IPS-NIHi7 (cell line): Measurements from ENCODE around the gene DCST1.

Experiments used
- DNase-seq: peaks from one replicate; pipeline ENCODE4 v3.0.0; 2012; ENCODE audit warnings: mixed read lengths; ENCODE audit errors: extremely low spot score

DCST1 gene

DNA sequence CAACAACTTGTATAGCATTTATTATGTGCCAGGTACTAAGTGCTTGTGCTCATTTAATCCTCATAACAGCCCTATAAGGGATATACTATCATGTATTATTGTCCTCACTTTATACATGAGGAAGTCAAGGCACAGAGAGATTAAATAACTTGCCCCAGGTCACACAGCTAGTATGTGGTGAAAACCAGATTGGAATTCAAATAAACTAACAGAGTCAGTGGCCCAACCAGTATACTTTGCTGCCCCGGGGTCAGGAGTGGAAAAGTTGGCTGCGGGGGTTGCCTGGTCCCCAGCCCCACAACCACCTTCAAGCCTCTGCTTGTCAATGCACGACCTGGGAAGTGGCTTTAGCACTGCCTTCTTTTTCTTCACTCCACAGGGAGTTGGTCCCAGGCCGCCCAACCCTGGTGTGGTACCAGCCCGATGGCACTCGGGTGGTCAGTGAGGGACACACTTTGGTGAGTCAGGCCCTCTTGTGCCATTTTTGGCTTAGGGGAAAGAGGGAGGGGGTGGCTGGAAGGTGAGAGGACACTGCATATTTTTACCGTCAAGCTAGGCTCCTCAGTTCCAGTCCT is 20.0 kb downstream of the DCST1 start:
- DNase-seq = no peak

DNA sequence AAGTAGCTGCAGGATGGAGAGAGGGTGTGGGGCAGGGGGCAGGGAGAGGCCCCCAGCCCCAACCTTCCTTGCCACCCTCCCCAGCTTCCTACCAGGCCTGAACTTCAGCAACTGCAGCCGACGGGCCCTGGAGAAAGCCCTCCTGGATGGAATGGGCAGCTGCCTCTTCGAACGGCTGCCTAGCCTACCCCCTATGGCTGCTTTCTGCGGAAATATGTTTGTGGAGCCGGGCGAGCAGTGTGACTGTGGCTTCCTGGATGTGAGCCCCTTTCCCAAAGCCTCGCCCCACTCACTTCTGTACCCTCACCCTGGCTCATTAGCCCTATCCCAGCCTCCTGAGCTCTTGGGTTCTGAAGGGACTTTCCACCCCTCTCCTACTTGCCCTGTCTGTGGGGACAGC is 23.5 kb downstream of the DCST1 start:
- no peak for DNase-seq

GRCh38 chr1:155057788-155058211 is 24.2 kb downstream of the DCST1 start:
- no peak for DNase-seq

DNA sequence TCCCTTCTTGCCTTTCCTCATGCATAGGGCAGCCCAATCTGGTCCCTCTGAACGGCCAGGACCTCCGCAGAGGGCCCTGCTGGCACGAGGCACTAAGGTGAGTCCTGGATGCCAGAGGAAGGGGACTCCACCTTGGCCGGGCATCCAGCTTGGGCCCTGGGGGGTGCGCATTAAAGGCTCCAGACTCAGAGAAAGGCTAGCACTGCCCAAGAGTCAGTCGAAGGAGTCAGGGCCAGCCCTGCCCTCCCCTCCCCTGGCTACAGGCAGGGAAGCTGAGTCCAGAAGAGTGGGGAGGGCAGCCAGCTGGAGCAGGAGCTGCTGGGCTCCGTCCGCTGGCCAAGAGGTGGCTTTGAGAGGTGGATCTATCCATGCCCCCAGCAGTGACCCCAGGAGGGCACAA is 27.1 kb downstream of the DCST1 start:
- no peak for DNase-seq

GRCh38 chr1:155061381-155062150 is 27.9 kb downstream of the DCST1 start:
- peak; percentile 90 for DNase-seq

DNA sequence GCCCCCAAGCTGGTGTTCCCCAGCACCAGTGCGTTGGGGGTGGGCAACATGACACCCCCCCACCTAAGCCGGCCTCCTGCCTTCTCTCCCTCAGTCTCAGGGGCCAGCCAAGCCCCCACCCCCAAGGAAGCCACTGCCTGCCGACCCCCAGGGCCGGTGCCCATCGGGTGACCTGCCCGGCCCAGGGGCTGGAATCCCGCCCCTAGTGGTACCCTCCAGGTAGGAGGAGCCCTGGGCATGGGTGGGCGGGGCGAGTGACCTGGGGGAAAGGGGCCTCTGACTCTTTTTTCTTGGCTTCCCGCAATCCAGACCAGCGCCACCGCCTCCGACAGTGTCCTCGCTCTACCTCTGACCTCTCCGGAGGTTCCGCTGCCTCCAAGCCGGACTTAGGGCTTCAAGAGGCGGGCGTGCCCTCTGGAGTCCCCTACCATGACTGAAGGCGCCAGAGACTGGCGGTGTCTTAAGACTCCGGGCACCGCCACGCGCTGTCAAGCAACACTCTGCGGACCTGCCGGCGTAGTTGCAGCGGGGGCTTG is 28.6 kb downstream of the DCST1 start:
- peak; percentile 73 for DNase-seq

- peak; percentile 78 for DNase-seq
These were observed 29.2 kb downstream of the DCST1 start for GRCh38 chr1:155062702-155063411.

DNA sequence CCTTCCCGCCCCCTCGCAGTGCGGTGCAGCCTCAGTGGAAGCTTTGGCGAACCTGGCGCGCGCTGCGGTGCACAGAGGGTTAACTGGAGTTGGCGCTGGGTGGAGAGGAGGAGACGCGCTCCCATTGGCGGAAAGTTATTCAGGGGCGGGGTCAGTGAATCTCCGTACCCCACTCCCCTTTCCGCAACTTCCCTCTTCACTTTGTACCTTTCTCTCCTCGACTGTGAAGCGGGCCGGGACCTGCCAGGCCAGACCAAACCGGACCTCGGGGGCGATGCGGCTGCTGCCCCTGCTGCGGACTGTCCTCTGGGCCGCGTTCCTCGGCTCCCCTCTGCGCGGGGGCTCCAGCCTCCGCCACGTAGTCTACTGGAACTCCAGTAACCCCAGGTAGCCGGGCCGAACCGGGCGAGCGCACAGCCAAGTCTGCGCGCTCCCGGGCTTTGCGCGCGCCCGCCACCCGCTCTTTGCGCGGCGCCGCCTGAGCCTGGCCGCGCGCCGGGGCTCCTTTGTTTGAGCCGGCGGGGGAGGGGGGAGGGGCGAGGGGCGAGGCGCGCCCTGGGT is 30.0 kb downstream of the DCST1 start, which contains the start of gene EFNA4:
TSS of gene EFNA4 (plus strand) at position 191 of the 561 bp plus-strand sequence. CDS start at position 275, 84 bp downstream.
- DNase-seq = peak; percentile 89

- peak; percentile 59 for DNase-seq
These were observed 30.6 kb downstream of the DCST1 start for GRCh38 chr1:155064111-155064831.

GRCh38 chr1:155064832-155065429 is 31.3 kb downstream of the DCST1 start:
- no peak for DNase-seq

DNA sequence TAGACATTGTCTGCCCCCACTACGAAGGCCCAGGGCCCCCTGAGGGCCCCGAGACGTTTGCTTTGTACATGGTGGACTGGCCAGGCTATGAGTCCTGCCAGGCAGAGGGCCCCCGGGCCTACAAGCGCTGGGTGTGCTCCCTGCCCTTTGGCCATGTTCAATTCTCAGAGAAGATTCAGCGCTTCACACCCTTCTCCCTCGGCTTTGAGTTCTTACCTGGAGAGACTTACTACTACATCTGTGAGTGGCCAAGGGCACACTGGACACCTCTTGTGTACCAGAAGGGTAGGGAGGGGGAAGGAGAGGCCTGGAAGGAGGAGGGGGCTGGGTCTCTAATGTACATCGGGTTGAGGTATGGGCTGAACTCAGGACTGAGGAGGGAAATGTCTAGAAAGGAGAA is 33.2 kb downstream of the DCST1 start:
- DNase-seq = no peak

- no peak for DNase-seq
These were observed 35.0 kb downstream of the DCST1 start for GRCh38 chr1:155068599-155068998.

GRCh38 chr1:155069551-155070157 is 36.0 kb downstream of the DCST1 start:
- DNase-seq = no peak

DNA sequence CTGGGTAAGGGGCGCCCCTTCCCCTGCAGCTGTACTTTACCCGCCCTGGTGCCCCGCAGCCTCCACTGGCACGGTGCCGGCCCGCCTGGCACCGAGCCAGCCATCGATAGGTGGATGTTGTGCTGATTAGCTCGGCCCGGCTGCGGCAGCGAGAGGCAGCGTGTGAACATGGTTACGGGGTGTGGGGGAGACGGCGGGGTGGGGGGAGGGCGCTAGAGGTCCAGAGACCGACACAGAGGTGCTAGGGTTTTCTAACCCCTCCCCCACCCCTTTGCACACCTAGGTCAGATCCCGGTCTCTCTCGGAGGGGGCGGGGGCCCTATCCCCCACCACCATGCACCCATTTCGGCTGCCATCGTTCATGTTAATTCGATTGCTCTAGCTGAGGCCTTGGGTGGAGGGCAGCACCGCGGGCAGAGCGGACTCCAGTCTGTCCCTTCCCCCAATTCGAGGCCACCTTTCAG is 36.6 kb downstream of the DCST1 start:
- no peak for DNase-seq

DNA sequence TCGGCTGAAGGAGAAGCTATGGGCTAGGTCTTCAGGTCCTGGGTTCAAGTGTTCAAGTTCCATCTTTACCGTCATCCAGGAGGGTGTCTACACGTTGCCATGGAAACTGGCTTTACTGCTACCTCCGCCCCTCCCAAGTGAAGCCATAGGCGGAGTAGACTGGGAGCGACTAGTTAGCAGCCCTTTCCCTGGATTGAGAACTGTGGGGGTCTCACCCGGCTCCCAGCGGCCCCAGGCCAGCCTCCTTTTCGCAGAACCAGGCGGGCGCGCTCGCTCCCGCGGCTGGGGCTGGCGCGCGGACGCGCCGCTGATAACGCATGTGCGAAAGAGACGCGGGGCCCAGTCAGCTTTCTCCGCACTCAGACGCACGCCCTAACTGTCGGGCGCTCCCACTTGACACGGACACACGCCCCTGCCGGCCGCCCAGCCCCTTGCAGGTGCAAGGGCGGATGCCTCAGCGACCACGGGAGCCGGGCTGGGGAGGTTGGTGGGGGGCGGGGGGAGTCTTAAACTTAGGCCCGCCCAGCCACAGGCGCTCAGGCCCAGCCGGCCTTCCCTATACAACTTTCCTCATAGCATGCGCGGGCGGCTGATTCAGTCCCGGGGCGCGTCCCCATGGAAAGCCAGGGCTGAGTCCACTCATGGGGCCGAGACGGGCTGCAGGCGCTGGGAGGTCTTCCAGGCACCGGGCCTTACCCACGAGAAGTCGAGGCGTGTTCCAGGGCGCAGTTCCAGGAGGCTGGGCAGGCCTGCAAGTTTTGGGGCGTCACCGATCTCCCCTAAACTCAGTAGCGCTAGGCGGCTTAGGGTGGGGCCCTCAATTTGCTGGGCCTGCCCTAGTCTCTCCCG is 37.3 kb downstream of the DCST1 start:
- DNase-seq = peak; percentile 74

DNA sequence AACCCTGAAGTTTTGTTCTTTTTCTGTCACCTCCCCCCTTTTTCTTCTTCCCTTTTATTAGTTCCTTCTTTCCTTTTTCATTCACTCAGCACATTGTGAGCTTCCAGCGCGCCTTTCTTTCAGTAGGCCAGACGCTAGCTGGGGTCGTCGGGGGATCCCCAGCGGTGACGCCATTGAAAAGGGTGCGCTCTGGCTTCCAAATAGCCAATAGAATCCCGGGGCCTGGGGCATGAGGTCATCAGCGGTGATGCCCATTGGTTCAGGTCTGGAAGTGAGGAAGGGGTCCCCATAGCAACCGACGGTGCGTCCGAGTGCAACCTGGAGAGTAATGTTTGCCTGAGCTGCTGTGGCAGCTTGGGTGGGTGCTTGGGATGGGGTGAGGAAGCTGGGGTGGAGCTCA is 38.1 kb downstream of the DCST1 start:
- DNase-seq = peak; percentile 74

- DNase-seq = no peak
These were observed 39.1 kb downstream of the DCST1 start for GRCh38 chr1:155072531-155073289.

DNA sequence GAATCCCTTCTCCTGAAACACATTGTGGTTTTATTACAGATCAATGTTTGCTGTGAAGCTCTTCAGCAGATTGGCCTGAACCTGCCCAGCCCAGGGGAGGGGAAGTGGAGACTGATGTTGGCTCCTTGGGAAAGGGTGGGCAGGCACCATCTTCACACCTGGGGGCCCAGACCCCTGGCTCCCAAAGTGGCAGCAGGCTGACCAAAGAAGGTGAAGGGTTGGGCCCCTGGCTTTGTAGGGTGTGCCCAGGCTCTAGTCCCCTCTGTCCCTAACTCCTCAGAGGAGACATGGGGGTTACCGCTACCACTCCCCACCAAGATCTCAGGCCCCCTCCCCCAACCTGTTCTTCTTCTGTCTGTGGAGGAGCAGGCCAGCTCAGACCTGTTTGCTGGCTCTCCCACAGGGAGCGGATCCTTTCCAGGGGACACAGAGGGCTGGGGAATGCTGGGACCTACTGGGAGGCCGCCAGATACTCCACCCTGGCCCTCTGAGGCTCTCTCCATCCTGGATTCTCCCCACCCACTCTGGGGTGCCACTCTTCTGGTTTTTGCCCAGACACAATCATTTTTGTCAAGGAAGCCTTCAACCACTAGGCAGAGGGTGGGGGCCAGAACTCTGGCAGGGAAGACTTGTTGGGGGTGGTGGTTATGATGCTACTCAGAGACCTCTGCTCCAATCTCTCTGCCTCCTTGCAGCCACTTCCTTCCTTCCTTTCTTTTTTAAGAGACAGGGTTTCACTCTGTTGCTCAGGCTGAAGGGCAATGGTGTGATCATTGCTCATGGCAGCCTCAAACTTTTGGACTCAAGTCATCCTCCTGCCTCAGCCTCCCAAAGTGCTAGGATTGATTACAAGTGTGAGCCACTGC is 40.0 kb downstream of the DCST1 start:
- DNase-seq = no peak
